Hematopoietic multipotent progenitor cell treated with erythropoietin and hydrocortisone succinate and interleukin-3 and kit ligand, for 8 days (in vitro differentiated cells): ENCODE measurements around the gene DLX5.

Experiments
- DNase-seq: peaks from one replicate; pipeline ENCODE4 v3.0.0-alpha.2; 2015

The DLX5 gene

GRCh38 chr7:96989859-96990317, 34.7 kb downstream of the DLX5 start:
- DNase-seq: no peak

GRCh38 chr7:96989241-96989858, 35.3 kb downstream of the DLX5 start:
- no peak for DNase-seq

- no peak for DNase-seq
Observed at GRCh38 chr7:96987719-96988118, 36.9 kb downstream of the DLX5 start.

- no peak for DNase-seq
Observed at GRCh38 chr7:96986901-96987300, 37.7 kb downstream of the DLX5 start.

DNA sequence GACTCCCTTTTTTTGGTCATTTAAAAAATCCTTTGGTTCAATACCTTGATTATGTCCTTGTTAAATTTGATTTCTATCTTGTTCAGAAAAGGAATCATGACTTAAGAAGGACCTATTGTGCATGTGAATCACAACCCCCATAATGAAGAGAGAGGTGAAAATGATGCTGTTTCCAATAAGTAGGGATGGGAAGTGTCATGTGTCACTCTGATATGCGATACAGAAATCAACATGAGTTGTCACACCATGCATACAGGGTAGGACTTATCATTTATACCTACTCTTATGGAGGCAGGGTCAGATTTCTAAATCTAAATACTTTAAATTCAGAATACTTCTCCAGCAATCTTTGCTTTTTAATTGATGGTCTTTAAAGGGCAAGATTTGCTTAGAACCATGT, 38.6 kb downstream of the DLX5 start:
- DNase-seq: no peak

DNA sequence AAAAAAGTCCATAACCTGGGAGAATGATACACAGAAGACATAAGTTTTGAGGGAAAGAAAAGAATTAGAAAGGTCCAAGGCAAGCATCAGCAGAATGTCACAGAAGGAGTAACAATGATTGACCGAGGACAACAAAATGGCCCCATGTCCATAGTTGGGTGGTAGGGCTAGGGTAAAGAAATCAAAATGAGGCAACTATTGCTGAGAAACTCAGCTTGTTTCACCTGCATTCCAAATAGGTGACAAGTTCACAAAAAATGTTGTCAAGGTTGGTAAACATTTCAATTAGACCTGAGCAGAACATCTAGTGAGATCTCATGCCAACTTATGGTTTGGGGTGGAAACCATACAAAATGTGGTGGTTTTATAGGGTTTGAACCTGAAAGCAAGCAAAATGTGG, 42.0 kb downstream of the DLX5 start:
- no peak for DNase-seq

DNA sequence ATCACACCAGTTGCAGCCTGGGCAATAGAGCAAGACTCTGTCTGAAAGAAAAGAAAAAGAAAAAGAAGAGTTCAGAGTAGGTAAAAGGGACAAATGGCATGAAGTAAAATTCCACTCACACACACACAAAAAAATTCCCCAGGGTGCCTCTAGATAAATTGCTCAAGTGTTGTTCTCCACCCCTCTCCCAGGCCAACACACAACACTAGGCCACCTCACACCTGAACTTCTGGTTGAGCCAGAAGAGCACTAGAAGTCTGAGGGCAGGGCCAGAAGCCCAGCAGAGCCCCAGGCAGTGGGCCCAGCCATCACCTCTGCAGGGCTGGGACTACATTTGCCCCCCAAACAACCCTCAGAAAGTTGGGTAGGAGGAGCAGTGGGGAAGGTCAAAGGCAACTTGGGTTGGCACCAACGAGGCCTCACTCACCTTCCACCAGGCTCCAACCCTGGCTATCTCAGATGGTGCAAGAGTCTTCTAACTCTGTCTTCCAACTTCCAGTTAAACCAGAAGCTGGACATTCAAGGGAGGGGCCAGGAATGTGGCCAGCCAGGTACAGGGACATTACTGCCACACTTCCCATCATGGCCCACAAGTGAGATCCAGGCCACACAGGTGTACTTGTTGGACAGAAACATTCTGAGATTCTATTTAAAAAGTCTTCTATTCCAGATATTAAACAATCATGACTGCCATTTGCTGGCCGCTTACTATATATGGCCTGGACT, 44.9 kb downstream of the DLX5 start:
- no peak for DNase-seq

DNA sequence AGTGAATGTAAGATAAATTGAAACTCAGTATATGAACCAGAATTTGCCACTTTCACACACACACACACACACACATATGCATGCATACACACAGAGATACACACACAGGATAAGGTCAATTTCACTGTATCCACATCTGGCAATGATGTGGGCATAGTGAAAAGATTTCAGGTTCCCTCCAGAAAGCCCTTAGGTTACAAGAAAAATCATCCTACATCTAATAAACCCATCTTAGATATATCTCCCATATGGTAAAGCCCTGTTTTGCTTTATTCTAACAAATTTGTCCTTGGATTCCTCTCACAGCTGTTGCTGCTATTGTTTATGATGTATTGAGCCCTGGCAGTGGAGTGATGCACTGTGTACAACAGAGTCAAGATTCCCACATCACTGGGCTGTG, 47.2 kb downstream of the DLX5 start:
- DNase-seq: no peak

GRCh38 chr7:96976106-96976505, 48.5 kb downstream of the DLX5 start:
- DNase-seq: no peak

- DNase-seq: no peak
Observed at GRCh38 chr7:96973986-96974385, 50.6 kb downstream of the DLX5 start.

DNA sequence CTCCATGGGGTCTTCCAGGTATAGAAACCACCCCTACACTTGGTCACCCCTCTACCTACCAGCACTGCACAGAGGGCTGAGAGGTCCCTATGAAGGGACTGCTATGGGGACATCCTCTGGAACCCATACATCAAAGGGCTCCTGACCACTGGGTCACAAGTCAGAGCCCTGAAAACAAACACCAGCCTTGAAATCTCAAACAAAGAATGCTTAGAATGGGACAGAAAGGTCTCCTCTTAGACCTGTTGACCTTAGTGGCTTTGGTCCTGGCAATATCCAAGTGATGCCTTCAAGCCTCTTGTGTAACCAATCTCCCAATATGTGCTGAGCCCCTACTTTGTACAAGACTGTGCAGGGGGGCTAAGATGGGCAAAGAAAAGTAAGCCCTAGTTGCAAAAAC, 53.9 kb downstream of the DLX5 start:
- DNase-seq: no peak
